K562 (cell line): ENCODE data around the gene TSPAN3. TPM values are rescaled to one million over a fixed set of nuclear protein-coding genes. Genes with fewer than 3 reads are reported as not detected.

Experiments
- ATAC-seq: fragments of 200-7000 bp; cut with Tn5 transposase; 3 replicates; pipeline ENCODE4 v1.9.1; 2020; ENCODE audit warnings: moderate library complexity
- BruUV-seq: library from RNA; stranded (reverse); fragments of 400-500 nt; replicated peaks from 2 replicates; lab custom pipeline; 2021; lab: Mats Ljungman, UMichigan
- CTCF ChIA-PET: fragments of 300-600 bp; formaldehyde crosslinking; extraction: SDS; loops from one replicate; lab custom pipeline; 2021; ENCODE audit warnings: low intra/inter-chr PET ratio; lab: Yijun Ruan, JAX
- POLR2A ChIA-PET: fragments of 300-600, 350-650 bp; sonication (Branson Sonifier 250); formaldehyde crosslinking; extraction: SDS; loops from one replicate; lab custom pipeline; 2021; ENCODE audit warnings: antibody characterized with exemption, inconsistent platforms; lab: Yijun Ruan, JAX
- DNase-seq, 4 experiments: peaks; one replicate each; pipeline versions ENCODE4 v3.0.0 to v3.0.0-alpha.2; 2011 to 2018; ENCODE audit warnings: low spot score in 3 of 4, mixed read lengths in 3 of 4; ENCODE audit errors: extremely low read depth in 1 of 4
- FAIRE-seq: peaks from 2 replicates; lab custom pipeline; 2011; peaks lifted over from hg19 to GRCh38; lab: Jason Lieb, UNC
- H2AFZ ChIP-seq: 2 replicates; pipeline ENCODE4 v1.6.0; 2011; ENCODE audit warnings: low read depth, low read length, control low read depth, inconsistent platforms
- H3K27ac ChIP-seq: fragments of 200-600 bp; 3 replicates; pipeline ENCODE4 v1.8.0; 2011; ENCODE audit warnings: low read depth, mild to moderate bottlenecking, control low read depth, inconsistent platforms, low read length, moderate library complexity, mixed read lengths; ENCODE audit errors: extremely low read depth
- H3K27me3 ChIP-seq, 2 experiments: fragments of 300-600 bp in 1 of 2; 2 replicates in 1 of 2; 3 replicates in 1 of 2; pipeline versions ENCODE4 v1.6.0 to v1.8.0; 2011; ENCODE audit warnings: inconsistent platforms in 2 of 2, low read length in 2 of 2, mild to moderate bottlenecking in 1 of 2, mixed read lengths in 1 of 2, moderate library complexity in 1 of 2; ENCODE audit not compliant: control insufficient read depth in 2 of 2, insufficient read depth in 2 of 2
- H3K36me3 ChIP-seq: fragments of 300-600 bp; 3 replicates; pipeline ENCODE4 v1.8.0; 2011; ENCODE audit warnings: mild to moderate bottlenecking, low read length, inconsistent platforms; ENCODE audit not compliant: control insufficient read depth, insufficient read depth
- H3K4me1 ChIP-seq, 2 experiments: fragments of 200-600 bp in 1 of 2; replicated peaks in 1 of 2; 2 replicates in 1 of 2; 3 replicates in 1 of 2; pipeline versions ENCODE4 v1.5.1 to v1.8.0; 2011; ENCODE audit warnings: inconsistent platforms in 2 of 2, low read length in 2 of 2, mild to moderate bottlenecking in 1 of 2, mixed read lengths in 1 of 2, moderate library complexity in 1 of 2; ENCODE audit not compliant: control insufficient read depth in 2 of 2, insufficient read depth in 2 of 2
- H3K4me2 ChIP-seq: 2 replicates; pipeline ENCODE4 v1.6.1; 2011; ENCODE audit warnings: low read length, control low read depth, inconsistent platforms, mixed read lengths; ENCODE audit not compliant: insufficient read depth
- H3K4me3 ChIP-seq: fragments of 200-600 bp; sonication (generic), shearing (Covaris generic); 2 replicates; pipeline ENCODE4 v1.5.1; 2016; ENCODE audit warnings: control low read depth, inconsistent platforms
- H3K79me2 ChIP-seq: fragments of 200-600 bp; 3 replicates; pipeline ENCODE4 v1.8.0; 2011; ENCODE audit warnings: low read length, inconsistent platforms; ENCODE audit not compliant: control insufficient read depth, insufficient read depth
- H3K9ac ChIP-seq, 2 experiments: 2 replicates each; pipeline versions ENCODE4 v1.6.0 to v1.6.1; 2011; ENCODE audit warnings: low read depth in 2 of 2, low read length in 2 of 2, control low read depth in 1 of 2, inconsistent platforms in 1 of 2, mild to moderate bottlenecking in 1 of 2, mixed read lengths in 1 of 2; ENCODE audit not compliant: insufficient read depth in 1 of 2
- H3K9me1 ChIP-seq: one replicate; pipeline ENCODE4 v1.6.0; 2011; ENCODE audit warnings: inconsistent platforms, mild to moderate bottlenecking, low read length, moderate library complexity; ENCODE audit not compliant: control insufficient read depth, insufficient read depth
- H3K9me3 ChIP-seq: replicated peaks from 2 replicates; pipeline ENCODE4 v1.5.1; 2011; ENCODE audit warnings: low read depth, low read length, inconsistent platforms; ENCODE audit not compliant: control insufficient read depth, insufficient read depth
- H4K20me1 ChIP-seq: replicated peaks from 2 replicates; pipeline ENCODE4 v1.6.1; 2011; ENCODE audit warnings: low read length, inconsistent platforms, mixed read lengths; ENCODE audit not compliant: control insufficient read depth, insufficient read depth
- ARID3B ChIP-seq: fragments of 250-450 bp; sonication (Bioruptor Pico); IDR thresholded peaks from 2 replicates; pipeline ENCODE4 v1.4.0; 2020; ENCODE audit warnings: borderline replicate concordance
- GTF2A2 ChIP-seq: IDR thresholded peaks from 2 replicates; pipeline ENCODE4 v1.6.1; 2016; ENCODE audit warnings: mild to moderate bottlenecking, missing genetic modification characterization, missing compliant biosample characterization
- ID3 ChIP-seq, 2 experiments: fragments of 250-450 bp in 1 of 2; fragments of 450-650 bp in 1 of 2; sonication (Bioruptor Pico) in 1 of 2; IDR thresholded peaks; 2 replicates each; pipeline versions ENCODE4 v1.6.1 to v1.8.0; 2016 to 2021; ENCODE audit warnings: mild to moderate bottlenecking in 2 of 2, moderate library complexity in 2 of 2, missing compliant biosample characterization in 1 of 2, missing genetic modification characterization in 1 of 2
- PATZ1 ChIP-seq: fragments of 250-450 bp; sonication (Bioruptor Pico); IDR thresholded peaks from 2 replicates; pipeline ENCODE4 v1.5.0; 2020; ENCODE audit warnings: mild to moderate bottlenecking, borderline replicate concordance
- RBM17 ChIP-seq: fragments of 200-400 bp; formaldehyde crosslinking; IDR thresholded peaks from 2 replicates; pipeline ENCODE4 v1.6.1; 2017; ENCODE audit warnings: low read depth, mild to moderate bottlenecking, low read length, borderline replicate concordance
- YY1 ChIP-seq, 3 experiments: IDR thresholded peaks; 2 replicates each; pipeline ENCODE4 v1.6.1; 2011; ENCODE audit warnings: low read length in 2 of 3, mild to moderate bottlenecking in 2 of 3, moderate library complexity in 2 of 3, borderline replicate concordance in 1 of 3, control low read depth in 1 of 3, low read depth in 1 of 3; ENCODE audit not compliant: insufficient read depth in 3 of 3, insufficient replicate concordance in 2 of 3, control insufficient read depth in 1 of 3, insufficient read length in 1 of 3; ENCODE audit errors: extremely low read depth in 1 of 3
- ZFP36 ChIP-seq: fragments of 150-350 bp; IDR thresholded peaks from 2 replicates; pipeline ENCODE4 v1.6.1; 2018; ENCODE audit warnings: low read length, low read depth; ENCODE audit not compliant: partially characterized antibody
- ZNF551 ChIP-seq: fragments of 250-450 bp; sonication (Bioruptor Pico); IDR thresholded peaks from 2 replicates; pipeline ENCODE4 v1.5.0; 2021; ENCODE audit warnings: mild to moderate bottlenecking, moderate library complexity
- ZNF740 ChIP-seq, 3 experiments: fragments of 200-800 bp in 1 of 3; sonication (Bioruptor generic) in 1 of 3; sonication (generic) in 1 of 3; formaldehyde crosslinking in 1 of 3; IDR thresholded peaks; 2 replicates each; pipeline versions ENCODE4 v1.6.1 to v1.8.0; 2016 to 2022; ENCODE audit warnings: mild to moderate bottlenecking in 2 of 3, missing compliant biosample characterization in 2 of 3, missing genetic modification characterization in 2 of 3, missing genetic modification reagents in 1 of 3
- WGBS: fragments of 100-300 bp; shearing (Covaris generic); methylation state at CpG from one replicate; pipeline ENCODE4 v1.1.6; 2016; ENCODE audit warnings: low coverage, mixed read lengths; ENCODE audit not compliant: insufficient coverage; ENCODE audit errors: missing lambda C conversion rate; 5-methylcytosine and 5-hydroxymethylcytosine counted together
- in situ Hi-C: fragments of 300-500 bp; cut with MboI; formaldehyde crosslinking; loops from 4 replicates; pipeline ENCODE4 v1.15.0; 2018; ENCODE audit warnings: inconsistent platforms, mixed read lengths
- intact Hi-C: fragments of 100-400 bp; cut with micrococcal nuclease; formaldehyde crosslinking; loops from 2 replicates; pipeline ENCODE4 v1.14.2; 2022
- polyA plus RNA-seq, 8 experiments: library from polyadenylated mRNA; depleted of rRNA in 4 of 8; stranded (reverse) in 5 of 8; unstranded in 3 of 8; fragments of >200 nt; fragmentation: Nextera tagmentation in 2 of 8; fragmentation: Illumina TruSeq in 1 of 8; extraction: Ambion mirVana in 2 of 8; extraction: Trizol in 1 of 8; gene quantifications; 2 replicates each; pipeline versions ENCODE4 v1.2.1 to v1.2.3, GENCODE V29; 2011 to 2014; ENCODE audit warnings: inconsistent platforms in 1 of 8, missing spikeins in 1 of 8
- total RNA-seq, 7 experiments: library from RNA; depleted of rRNA in 6 of 7; stranded (reverse); fragments of >200 nt in 6 of 7; fragmentation: Illumina TruSeq in 2 of 7; extraction: Trizol in 2 of 7; gene quantifications; 2 replicates each; pipeline versions ENCODE4 v1.2.1 to v1.2.3, GENCODE V29; 2011 to 2021; ENCODE audit warnings: low replicate concordance in 1 of 7

The TSPAN3 gene
- total and polyA plus RNA-seq, 9 of the 15 experiments (the other 6 are each of a cell fraction or from before 2014, with no cell fraction given) = 14.3 to 144 (median 71.1) TPM

GRCh38 chr15:77030928-77031375 is 40.0 kb downstream of the TSPAN3 start:
- FAIRE-seq = no peak
- ChIA-PET CTCF (no interaction called here), POLR2A (interaction anchor here (1.4 kb wide), 1 partner anchor 12 kb away, joined by 3 read pairs; no protein-coding TSS in a partner anchor)
- Histone ChIP-seq H3K27ac (no peak overlapping the region), H3K4me1 (peaks cover 0 to 59% of the 10 kb centered on the region in 2 experiments; a peak in 2 of 5 replicates), H3K9me1 (peaks cover 4% of the 10 kb centered on the region), H3K4me3 (no peak overlapping the region)
- TF ChIP-seq GTF2A2 (tag) (no peak), RBM17 (no peak), ZFP36 (no peak), ZNF740 (CRISPR knock-in tag; IDR thresholded peaks at IDR 0.05) (no peak), ZNF740 (tag; IDR thresholded peaks at IDR 0.05) (no peak), ZNF551 (no peak), ID3 (CRISPR knock-in tag; IDR thresholded peaks at IDR 0.05) (no peak), ID3 (tag; IDR thresholded peaks at IDR 0.05) (no peak), PATZ1 (CRISPR knock-in tag) (no peak), ARID3B (no peak), YY1 (IDR thresholded peaks at IDR 0.05; ENCODE audit: borderline replicate concordance in 1 of 3, control insufficient read depth in 1 of 3, extremely low read depth in 1 of 3, insufficient read depth in 3 of 3, insufficient read length in 1 of 3, insufficient replicate concordance in 2 of 3, low read depth in 1 of 3, low read length in 2 of 3) (no peak)
- TF ChIP-seq, all 486 proteins: peak for 0
- no peak for ATAC-seq
- in situ Hi-C loops (no loop called here), intact Hi-C loops (no loop called here)
- no peaks in the 10 kb centered on the region for H3K36me3 ChIP-seq
- DNase-seq = no peak
- H3K4me2 ChIP-seq = no peak overlapping the region
- no TSS peak for BruUV-seq
- no peaks in the 10 kb centered on the region for H3K79me2 ChIP-seq
- 54% methylated on average over 10 of the region's 10 CpGs for WGBS
- no peak overlapping the region for H2AFZ ChIP-seq
- no peaks in the 10 kb centered on the region for H3K9me3 ChIP-seq
- H4K20me1 ChIP-seq = peaks cover 10% of the 10 kb centered on the region; the same call in 1 of the 2 replicates
- H3K9ac ChIP-seq = peak overlapping the region in 1 of 2 experiments; percentile 48; a peak in 1 of 4 replicates
- peaks cover 0 to 15% of the 10 kb centered on the region in 2 experiments; a peak in 2 of 5 replicates for H3K27me3 ChIP-seq
